Peyer's patch (tissue), 4 donors: ENCODE data around the gene CDH10. TPM values are rescaled to one million over a fixed set of nuclear protein-coding genes. Genes with fewer than 3 reads are reported as not detected.

ENCODE experiments used
- DNase-seq, 3 donors: peaks; one replicate each; pipeline ENCODE4 v3.0.0-alpha.2; 2017 to 2019
- H3K27ac ChIP-seq, 4 donors: fragments of 200-600 bp; sonication (generic); one replicate each; pipeline ENCODE4 v1.5.1; 2016 to 2019
- H3K27me3 ChIP-seq, 2 donors: fragments of 200-600 bp; sonication (generic); one replicate each; pipeline ENCODE4 v1.5.1; 2019
- H3K36me3 ChIP-seq, 3 donors: fragments of 200-600 bp; sonication (generic); one replicate each; pipeline ENCODE4 v1.5.1; 2016 to 2019
- H3K4me1 ChIP-seq, 4 donors: fragments of 200-600 bp; sonication (generic); one replicate each; pipeline ENCODE4 v1.5.1; 2016 to 2019
- H3K4me3 ChIP-seq, 4 donors: fragments of 200-600 bp; sonication (generic); 1 replicate in 3 of 4; 2 replicates in 1 of 4; pipeline ENCODE4 v1.5.1; 2016 to 2019; ENCODE audit warnings: mild to moderate bottlenecking in 1 of 4
- H3K9me3 ChIP-seq, 4 donors: fragments of 200-600 bp; sonication (generic); one replicate each; pipeline ENCODE4 v1.5.1; 2016 to 2019; ENCODE audit warnings: mild to moderate bottlenecking in 1 of 4
- POLR2A ChIP-seq, 2 donors: fragments of 450-650 bp; IDR thresholded peaks; one replicate each; pipeline ENCODE4 v1.5.1; 2017; ENCODE audit warnings: antibody characterized with exemption in 2 of 2, mild to moderate bottlenecking in 2 of 2, moderate library complexity in 2 of 2
- total RNA-seq, 4 donors: library from RNA; depleted of rRNA; stranded (reverse); fragments of >200 nt; gene quantifications; one replicate each; pipeline ENCODE4 v1.1.0, GENCODE V29; 2016
- TF ChIP-seq, protein P1 (sequence below), 6 experiments: fragments of 450-650 bp in 4 of 6; fragments of 200-600 bp in 2 of 6; sonication (generic) in 1 of 6; IDR thresholded peaks; one replicate each; pipeline ENCODE4 v1.5.1; 2017 to 2019; ENCODE audit warnings: antibody characterized with exemption in 6 of 6, mild to moderate bottlenecking in 3 of 6, moderate library complexity in 1 of 6

CDH10 gene
- total RNA-seq, 4 donors from 2014 or later, result not detected

DNA sequence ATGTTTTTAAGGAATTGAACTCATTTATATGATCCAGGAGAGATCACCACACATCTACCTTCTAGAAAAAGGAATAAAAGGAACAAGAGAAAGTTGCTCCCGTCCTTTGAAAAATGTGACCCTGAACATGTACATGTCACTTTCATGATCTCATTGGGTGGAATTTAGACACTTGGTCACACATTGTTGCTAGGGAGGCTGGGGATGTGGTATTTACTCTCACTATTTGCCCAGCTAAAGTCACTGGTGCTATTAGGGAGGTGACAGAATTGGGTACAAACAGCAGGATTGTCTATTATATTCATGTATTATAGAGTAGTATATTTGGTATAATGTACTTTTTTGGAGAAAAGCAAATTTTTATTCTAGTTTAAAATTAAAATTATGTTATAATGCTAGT lies 2.1 kb upstream of the CDH10 start:
- Histone ChIP-seq H3K4me1 (no peaks in the 10 kb centered on the region), H3K27ac (no peak overlapping the region), H3K4me3 (no peak overlapping the region), H3K9me3 (no peaks in the 10 kb centered on the region), H3K27me3 (no peaks in the 10 kb centered on the region), H3K36me3 (no peaks in the 10 kb centered on the region)
- no peak for DNase-seq
- TF ChIP-seq, protein P1, sequence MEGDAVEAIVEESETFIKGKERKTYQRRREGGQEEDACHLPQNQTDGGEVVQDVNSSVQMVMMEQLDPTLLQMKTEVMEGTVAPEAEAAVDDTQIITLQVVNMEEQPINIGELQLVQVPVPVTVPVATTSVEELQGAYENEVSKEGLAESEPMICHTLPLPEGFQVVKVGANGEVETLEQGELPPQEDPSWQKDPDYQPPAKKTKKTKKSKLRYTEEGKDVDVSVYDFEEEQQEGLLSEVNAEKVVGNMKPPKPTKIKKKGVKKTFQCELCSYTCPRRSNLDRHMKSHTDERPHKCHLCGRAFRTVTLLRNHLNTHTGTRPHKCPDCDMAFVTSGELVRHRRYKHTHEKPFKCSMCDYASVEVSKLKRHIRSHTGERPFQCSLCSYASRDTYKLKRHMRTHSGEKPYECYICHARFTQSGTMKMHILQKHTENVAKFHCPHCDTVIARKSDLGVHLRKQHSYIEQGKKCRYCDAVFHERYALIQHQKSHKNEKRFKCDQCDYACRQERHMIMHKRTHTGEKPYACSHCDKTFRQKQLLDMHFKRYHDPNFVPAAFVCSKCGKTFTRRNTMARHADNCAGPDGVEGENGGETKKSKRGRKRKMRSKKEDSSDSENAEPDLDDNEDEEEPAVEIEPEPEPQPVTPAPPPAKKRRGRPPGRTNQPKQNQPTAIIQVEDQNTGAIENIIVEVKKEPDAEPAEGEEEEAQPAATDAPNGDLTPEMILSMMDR (IDR thresholded peaks at IDR 0.05), result no peak
- TF ChIP-seq POLR2A (IDR thresholded peaks at IDR 0.05), result no peak

DNA sequence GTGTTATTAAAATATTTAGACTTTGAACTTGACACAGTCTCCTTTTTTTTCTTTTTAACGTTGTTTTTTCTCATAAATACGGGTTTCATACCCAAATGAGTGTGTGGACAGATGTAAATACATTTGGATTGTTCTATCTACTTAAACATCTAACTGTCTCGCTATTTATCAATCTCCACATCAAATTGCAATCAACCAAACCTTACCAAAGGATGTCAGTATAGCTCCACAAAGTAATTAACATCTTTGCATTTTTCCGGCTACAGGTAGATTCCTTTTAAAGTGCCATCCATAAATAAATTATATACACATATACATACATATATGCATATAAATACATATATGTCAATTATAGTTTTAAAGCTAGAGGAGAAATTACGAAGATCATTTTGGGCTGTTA lies 705 bp upstream of the CDH10 start:
- Histone ChIP-seq H3K36me3 (no peaks in the 10 kb centered on the region), H3K9me3 (no peaks in the 10 kb centered on the region), H3K4me1 (no peaks in the 10 kb centered on the region), H3K27me3 (no peaks in the 10 kb centered on the region), H3K4me3 (no peak overlapping the region), H3K27ac (no peak overlapping the region)
- TF ChIP-seq, protein P1 (IDR thresholded peaks at IDR 0.05), result no peak
- TF ChIP-seq POLR2A (IDR thresholded peaks at IDR 0.05), result no peak
- no peak for DNase-seq

DNA sequence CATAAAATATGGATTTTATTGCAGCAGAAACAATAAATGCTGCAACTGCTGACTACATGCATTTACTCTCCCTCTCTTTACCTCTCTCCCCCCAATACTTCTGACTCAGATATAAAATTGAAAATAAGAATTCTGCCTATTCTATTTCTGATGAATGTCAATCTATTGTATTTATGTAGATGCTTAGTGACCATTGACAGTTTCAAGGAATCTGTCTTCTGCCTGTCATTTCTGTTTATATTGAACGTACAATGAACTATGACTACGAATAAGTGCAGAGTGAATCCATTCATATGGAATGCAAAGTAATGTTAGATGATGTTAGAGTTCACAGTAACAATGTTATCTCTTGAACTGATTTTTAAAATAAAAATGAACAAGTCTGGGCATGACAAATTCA lies 898 bp downstream of the CDH10 start:
- Histone ChIP-seq H3K27me3 (no peaks in the 10 kb centered on the region), H3K27ac (no peak overlapping the region), H3K4me3 (no peak overlapping the region), H3K36me3 (no peaks in the 10 kb centered on the region), H3K4me1 (no peaks in the 10 kb centered on the region), H3K9me3 (no peaks in the 10 kb centered on the region)
- TF ChIP-seq, protein P1 (IDR thresholded peaks at IDR 0.05), result no peak
- TF ChIP-seq POLR2A (IDR thresholded peaks at IDR 0.05), result no peak
- DNase-seq, result no peak

DNA sequence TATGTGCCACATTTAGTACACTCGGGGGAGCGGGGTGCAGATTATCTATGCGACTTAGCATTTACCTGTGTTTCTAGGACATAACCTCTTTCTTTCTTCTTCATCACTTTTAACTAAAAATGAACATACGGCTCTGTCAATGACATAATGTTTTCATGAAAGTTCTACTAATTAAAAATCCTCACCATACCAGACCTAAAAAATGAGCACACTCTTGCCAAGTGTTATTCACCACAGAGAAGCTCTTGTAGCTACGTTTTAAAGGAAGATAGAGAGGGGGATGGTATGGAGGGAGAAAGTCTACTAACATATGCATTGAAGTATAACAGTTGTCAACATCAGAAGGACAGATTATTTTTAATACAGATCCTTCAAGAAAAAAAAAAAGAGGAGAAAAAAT lies 1.6 kb downstream of the CDH10 start:
- no peak for DNase-seq
- Histone ChIP-seq H3K27ac (no peak overlapping the region), H3K36me3 (no peaks in the 10 kb centered on the region), H3K9me3 (no peaks in the 10 kb centered on the region), H3K4me1 (no peaks in the 10 kb centered on the region), H3K4me3 (no peak overlapping the region), H3K27me3 (no peaks in the 10 kb centered on the region)
- TF ChIP-seq, protein P1 (IDR thresholded peaks at IDR 0.05), result no peak
- no peak for TF ChIP-seq POLR2A (IDR thresholded peaks at IDR 0.05)

DNA sequence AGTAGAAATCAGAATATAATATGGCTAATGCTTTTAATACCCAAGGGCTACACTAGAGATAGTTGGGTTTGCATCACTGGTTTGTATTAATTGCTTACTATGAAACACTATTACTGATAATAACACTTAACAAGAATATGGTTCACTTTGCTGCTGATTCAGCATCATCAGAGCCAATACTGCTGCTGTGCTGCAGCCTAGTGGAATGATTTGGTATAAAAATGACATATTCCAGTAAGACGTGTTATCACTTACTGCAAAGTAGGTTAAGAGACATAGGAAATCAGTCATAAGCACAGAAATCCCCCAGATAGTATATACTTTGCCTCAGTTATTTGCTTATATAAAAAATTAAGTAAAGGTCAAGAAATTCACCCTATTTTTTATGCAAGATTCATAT lies 2.8 kb downstream of the CDH10 start:
- Histone ChIP-seq H3K9me3 (no peaks in the 10 kb centered on the region), H3K4me3 (no peak overlapping the region), H3K4me1 (no peaks in the 10 kb centered on the region), H3K36me3 (no peaks in the 10 kb centered on the region), H3K27me3 (no peaks in the 10 kb centered on the region), H3K27ac (no peak overlapping the region)
- DNase-seq, result no peak
- TF ChIP-seq, protein P1 (IDR thresholded peaks at IDR 0.05), result peak in 4 of 6 experiments; percentile 10 to 47 (median 39)
- TF ChIP-seq POLR2A (IDR thresholded peaks at IDR 0.05), result no peak

DNA sequence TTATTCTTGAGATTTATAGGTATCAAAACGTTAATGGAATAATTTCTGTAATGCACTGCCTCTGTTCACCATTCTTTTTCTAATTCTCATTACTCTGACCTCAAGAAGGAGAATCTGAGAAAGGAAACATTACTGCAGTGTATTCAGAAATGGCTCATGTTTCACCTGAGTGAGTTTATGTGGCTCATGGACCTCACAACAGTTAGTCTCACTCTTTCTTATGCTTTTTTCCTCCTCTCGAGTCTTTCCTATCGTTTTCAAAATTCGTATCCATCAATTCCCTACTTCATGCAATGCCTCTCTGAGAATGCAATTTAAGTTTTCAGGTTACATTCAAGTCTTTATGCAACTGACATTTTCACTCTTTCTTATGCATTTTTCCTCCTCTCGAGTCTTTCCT lies 9.6 kb downstream of the CDH10 start:
- Histone ChIP-seq H3K4me1 (no peaks in the 10 kb centered on the region), H3K27ac (no peak overlapping the region), H3K27me3 (no peaks in the 10 kb centered on the region), H3K9me3 (no peaks in the 10 kb centered on the region), H3K4me3 (no peak overlapping the region), H3K36me3 (no peaks in the 10 kb centered on the region)
- TF ChIP-seq, protein P1 (IDR thresholded peaks at IDR 0.05), result no peak
- no peak for TF ChIP-seq POLR2A (IDR thresholded peaks at IDR 0.05)
- DNase-seq, result no peak
